ENCODE results near the gene GRB10.

GRCh38 chr7:50651271-50651989, 131.3 kb downstream of the GRB10 start:
- TF ChIP-seq CTCF (IDR thresholded peaks at IDR 0.05), result no peak
- TF ChIP-seq POLR2A (IDR thresholded peaks at IDR 0.05), result no peak

Data from Peyer's patch (tissue), 4 donors.